ENCODE data around the gene WDR86. TPM values are rescaled to one million over a fixed set of nuclear protein-coding genes. Genes with fewer than 3 reads are reported as not detected.

WDR86 gene
- total and polyA plus RNA-seq, 2 of the 8 experiments (the other 6 are each of a cell fraction or from before 2014, with no cell fraction given): 12.7 to 15.8 TPM

DNA sequence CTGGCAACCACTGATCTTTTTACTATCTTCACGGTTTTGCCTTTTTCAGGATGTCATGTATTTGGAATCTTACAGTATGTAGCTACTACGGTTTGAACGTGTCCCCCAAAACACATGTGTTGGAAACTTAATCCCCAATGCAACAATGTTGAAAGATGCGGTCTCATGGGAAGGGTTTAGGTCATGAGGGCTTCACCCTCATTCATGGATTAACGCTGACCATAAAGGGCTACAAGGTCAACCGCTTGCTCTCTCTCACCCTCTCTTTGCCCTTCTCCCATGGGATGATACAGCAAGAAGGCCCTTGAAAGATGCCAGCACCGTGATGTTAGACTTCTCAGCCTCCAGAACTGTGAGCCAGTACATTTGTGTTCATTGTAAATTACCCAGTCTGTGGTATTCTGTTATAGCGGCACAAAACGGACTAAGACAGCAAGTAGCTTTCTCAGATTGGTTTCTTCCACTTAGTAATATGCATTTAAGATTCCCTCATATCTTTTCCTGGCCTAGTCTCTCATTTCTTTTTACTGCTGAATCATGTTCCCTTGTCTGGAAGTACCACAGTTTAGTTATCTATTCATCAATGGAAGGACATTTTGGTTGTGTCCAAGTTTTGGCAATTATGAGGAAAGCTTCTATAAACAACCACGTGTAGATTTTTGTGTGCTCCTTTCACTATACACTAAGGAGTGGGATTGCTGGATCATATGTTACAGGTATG is 33.1 kb upstream of the WDR86 start (continued):
- TF ChIP-seq SIN3A (conservative IDR thresholded peaks at IDR 0.05 in 1 of 2, IDR thresholded peaks at IDR 0.05 in 1 of 2; ENCODE audit: low read depth in 1 of 2, low read length in 2 of 2) (no peak), SAP30 (IDR thresholded peaks at IDR 0.05; ENCODE audit: insufficient read depth, insufficient replicate concordance, low read length) (no peak), EGR1 (IDR thresholded peaks at IDR 0.05; ENCODE audit: borderline replicate concordance, low read depth, low read length) (no peak), KDM4A (IDR thresholded peaks at IDR 0.05; ENCODE audit: low read depth, low read length, severe bottlenecking) (no peak), SRF (IDR thresholded peaks at IDR 0.05; ENCODE audit: low read depth, low read length) (no peak), RXRA (IDR thresholded peaks at IDR 0.05; ENCODE audit: insufficient read depth, low read depth, low read length) (no peak), KDM5A (IDR thresholded peaks at IDR 0.05; ENCODE audit: low read length) (no peak), SP1 (IDR thresholded peaks at IDR 0.05; ENCODE audit: low read depth, low read length) (no peak)
- TF ChIP-seq, protein P1, sequence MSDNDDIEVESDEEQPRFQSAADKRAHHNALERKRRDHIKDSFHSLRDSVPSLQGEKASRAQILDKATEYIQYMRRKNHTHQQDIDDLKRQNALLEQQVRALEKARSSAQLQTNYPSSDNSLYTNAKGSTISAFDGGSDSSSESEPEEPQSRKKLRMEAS (IDR thresholded peaks at IDR 0.05): no peak
